HCT116 (cell line): ENCODE measurements around the gene NFX1. TPM values are rescaled to one million over a fixed set of nuclear protein-coding genes. Genes with fewer than 3 reads are reported as not detected.
A peak's percentile ranks its signal among the peaks of the same experiment; 100 is the strongest.

Source experiments
- ATAC-seq: fragments of 200-7000 bp; cut with Tn5 transposase; 2 replicates; pipeline ENCODE4 v1.9.1; 2020; ENCODE audit warnings: mild to moderate bottlenecking, moderate library complexity
- BruUV-seq: library from RNA; stranded (reverse); fragments of 400-500 nt; replicated peaks from 2 replicates; lab custom pipeline; 2021; lab: Mats Ljungman, UMichigan
- CTCF ChIA-PET: fragments of 300-600 bp; sonication (Branson Sonifier 250); formaldehyde crosslinking; loops from one replicate; lab custom pipeline; 2021; ENCODE audit warnings: antibody characterized with exemption; lab: Charles Lee
- POLR2A ChIA-PET: fragments of 300-600, 350-600 bp; sonication (Branson Sonifier 250); formaldehyde crosslinking; loops from one replicate; lab custom pipeline; 2021; ENCODE audit warnings: antibody characterized with exemption; lab: Charles Lee
- RAD21 ChIA-PET, 2 experiments: fragments of 300-600 bp; sonication (Branson Sonifier 250); formaldehyde crosslinking; loops; one replicate each; lab custom pipeline; 2023; ENCODE audit warnings: low total read pairs in 2 of 2; ENCODE audit not compliant: uncharacterized antibody in 2 of 2, unreplicated experiment in 2 of 2, low non-redundant PET in 1 of 2; lab: Charles Lee
- DNase-seq: peaks from one replicate; pipeline ENCODE4 v3.0.0-alpha.2; 2010; ENCODE audit warnings: low read depth, low spot score
- H2AFZ ChIP-seq: fragments of 200-600 bp; shearing (Covaris generic), sonication (generic); 2 replicates; pipeline ENCODE4 v1.6.1; 2017; ENCODE audit warnings: low read depth, mixed run types, mixed read lengths, antibody characterized with exemption, low read length; ENCODE audit not compliant: poor library complexity, severe bottlenecking
- H3K27ac ChIP-seq: 2 replicates; pipeline ENCODE4 v1.5.1; 2012; ENCODE audit warnings: low read depth, low read length
- H3K27me3 ChIP-seq: fragments of 200-600 bp; sonication (generic); 2 replicates; pipeline ENCODE4 v1.6.1; 2016; ENCODE audit warnings: mixed run types, low read length, mixed read lengths; ENCODE audit not compliant: insufficient read depth
- H3K36me3 ChIP-seq, 2 experiments: fragments of 200-500 bp in 1 of 2; fragments of 200-600 bp in 1 of 2; sonication (Bioruptor generic) in 1 of 2; sonication (generic) in 1 of 2; 2 replicates each; pipeline versions ENCODE4 v1.5.1 to v1.6.1; 2014 to 2016; ENCODE audit warnings: low read length in 2 of 2, inconsistent platforms in 1 of 2, mixed read lengths in 1 of 2, mixed run types in 1 of 2; ENCODE audit not compliant: insufficient read depth in 2 of 2, control insufficient read depth in 1 of 2
- H3K4me1 ChIP-seq, 2 experiments: fragments of 200-600 bp in 1 of 2; sonication (generic) in 1 of 2; 2 replicates each; pipeline versions ENCODE4 v1.5.1 to v1.6.1; 2012 to 2017; ENCODE audit warnings: low read length in 2 of 2, inconsistent platforms in 1 of 2, mild to moderate bottlenecking in 1 of 2, mixed read lengths in 1 of 2, mixed run types in 1 of 2, moderate library complexity in 1 of 2; ENCODE audit not compliant: insufficient read depth in 2 of 2, control insufficient read depth in 1 of 2
- H3K4me2 ChIP-seq: fragments of 200-600 bp; sonication (generic); 2 replicates; pipeline ENCODE4 v1.6.1; 2017; ENCODE audit warnings: mixed run types, low read length, mixed read lengths
- H3K4me3 ChIP-seq, 2 experiments: fragments of 200-600 bp in 1 of 2; sonication (generic) in 1 of 2; replicated peaks in 1 of 2; 2 replicates each; pipeline ENCODE4 v1.5.1; 2011 to 2016; ENCODE audit warnings: low read length in 2 of 2, control low read depth in 1 of 2, low read depth in 1 of 2, mild to moderate bottlenecking in 1 of 2, mixed read lengths in 1 of 2, mixed run types in 1 of 2
- H3K79me2 ChIP-seq: fragments of 200-600 bp; sonication (generic); 2 replicates; pipeline ENCODE4 v1.6.1; 2017; ENCODE audit warnings: mild to moderate bottlenecking, mixed run types, low read length, moderate library complexity, mixed read lengths; ENCODE audit not compliant: insufficient read depth
- H3K9ac ChIP-seq: fragments of 200-600 bp; sonication (generic); 2 replicates; pipeline ENCODE4 v1.6.1; 2016; ENCODE audit warnings: low read length, mixed read lengths
- H3K9me2 ChIP-seq: fragments of 200-600 bp; sonication (generic), shearing (Covaris generic); 2 replicates; pipeline ENCODE4 v1.6.1; 2017; ENCODE audit warnings: mixed run types, mild to moderate bottlenecking, moderate library complexity; ENCODE audit not compliant: insufficient read depth
- H3K9me3 ChIP-seq, 2 experiments: fragments of 200-500 bp in 1 of 2; fragments of 200-600 bp in 1 of 2; sonication (Bioruptor generic) in 1 of 2; sonication (generic) in 1 of 2; 2 replicates each; pipeline ENCODE4 v1.6.1; 2014 to 2017; ENCODE audit warnings: low read length in 2 of 2, mixed read lengths in 2 of 2, inconsistent platforms in 1 of 2, low read depth in 1 of 2, mild to moderate bottlenecking in 1 of 2, mixed run types in 1 of 2, moderate library complexity in 1 of 2; ENCODE audit not compliant: control insufficient read depth in 1 of 2, insufficient read depth in 1 of 2
- H4K20me1 ChIP-seq: fragments of 200-600 bp; sonication (generic), shearing (Covaris generic); 2 replicates; pipeline ENCODE4 v1.6.1; 2017; ENCODE audit warnings: mixed run types, mild to moderate bottlenecking, moderate library complexity; ENCODE audit not compliant: insufficient read depth
- CBX3 ChIP-seq: IDR thresholded peaks from 2 replicates; pipeline ENCODE4 v1.6.1; 2012; ENCODE audit warnings: low read depth
- FOSL1 ChIP-seq: IDR thresholded peaks from 2 replicates; pipeline ENCODE4 v1.6.1; 2012; ENCODE audit warnings: low read depth
- POLR2AphosphoS5 ChIP-seq: IDR thresholded peaks from 2 replicates; pipeline ENCODE4 v1.6.1; 2011; ENCODE audit warnings: mild to moderate bottlenecking, low read depth, low read length, moderate library complexity
- RAD21 ChIP-seq: IDR thresholded peaks from 2 replicates; pipeline ENCODE4 v1.6.1; 2012; ENCODE audit warnings: low read depth, mild to moderate bottlenecking
- SRF ChIP-seq: IDR thresholded peaks from 2 replicates; pipeline ENCODE4 v1.6.1; 2012; ENCODE audit warnings: low read depth
- TCF7L2 ChIP-seq: IDR thresholded peaks from 2 replicates; pipeline ENCODE4 v1.7.0; 2011; ENCODE audit warnings: borderline replicate concordance, inconsistent platforms; ENCODE audit not compliant: insufficient read depth, insufficient read length; ENCODE audit errors: extremely low read depth
- YY1 ChIP-seq: IDR thresholded peaks from 2 replicates; pipeline ENCODE4 v1.6.1; 2011; ENCODE audit warnings: low read length, low read depth, moderate library complexity, mild to moderate bottlenecking; ENCODE audit not compliant: insufficient replicate concordance; ENCODE audit errors: extremely low read depth
- ZNF274 ChIP-seq: fragments of 200-500 bp; sonication (Bioruptor generic); IDR thresholded peaks from 2 replicates; pipeline ENCODE4 v1.6.1; 2014; ENCODE audit warnings: mild to moderate bottlenecking, low read depth, low read length, inconsistent platforms
- intact Hi-C: fragments of 100-400 bp; cut with micrococcal nuclease; formaldehyde crosslinking; loops from 2 replicates; pipeline ENCODE4 v1.10.0; 2022
- total RNA-seq: library from RNA; stranded (reverse); gene quantifications from one replicate; pipeline ENCODE4 v1.2.1, GENCODE V29; 2021; ENCODE audit not compliant: unreplicated experiment
- TF ChIP-seq, protein P1 (sequence below): IDR thresholded peaks from 2 replicates; pipeline ENCODE4 v1.6.1; 2012
- TF ChIP-seq, protein P2 (sequence below): IDR thresholded peaks from 2 replicates; pipeline ENCODE4 v1.6.1; 2011; ENCODE audit warnings: mild to moderate bottlenecking, low read length, moderate library complexity; ENCODE audit not compliant: insufficient replicate concordance; ENCODE audit errors: extremely low read depth
- TF ChIP-seq, protein P3 (sequence below), 3 experiments: fragments of 200-600 bp in 1 of 3; sonication (generic) in 1 of 3; IDR thresholded peaks in 2 of 3; conservative IDR thresholded peaks in 1 of 3; 2 replicates each; pipeline ENCODE4 v1.5.1; 2012 to 2017; ENCODE audit warnings: low read depth in 2 of 3, low read length in 2 of 3, antibody characterized with exemption in 1 of 3, borderline replicate concordance in 1 of 3, control low read depth in 1 of 3, mild to moderate bottlenecking in 1 of 3, mixed read lengths in 1 of 3, mixed run types in 1 of 3, moderate library complexity in 1 of 3; ENCODE audit not compliant: insufficient read depth in 1 of 3

NFX1 gene
- total RNA-seq, 1 experiment from 2014 or later, result 31.7 TPM

DNA sequence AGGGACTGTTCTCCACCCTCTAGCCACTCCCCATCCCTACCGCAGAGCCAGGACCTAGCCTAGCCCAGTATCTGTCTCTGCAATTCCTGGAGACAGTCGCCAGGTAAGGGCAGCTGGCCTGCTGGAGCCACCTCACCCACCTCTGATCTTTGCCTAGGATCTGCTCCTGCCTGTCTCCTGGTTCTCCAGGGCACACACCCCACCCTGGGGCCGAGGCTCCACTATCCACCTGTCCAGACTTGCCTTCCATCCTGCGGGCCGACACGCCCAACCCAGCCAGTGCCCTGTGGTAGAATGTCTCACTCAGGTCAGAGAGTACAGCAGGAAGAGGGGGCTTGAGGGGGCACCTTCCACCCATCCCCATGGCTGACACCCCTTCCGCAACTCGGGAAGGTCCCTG, 127.8 kb downstream of the NFX1 start:
- intact Hi-C loops, result loop anchor here (10.0 kb wide), 1 partner anchor 63 kb away; no protein-coding TSS in a partner anchor
- H3K36me3 ChIP-seq, result no peaks in the 10 kb centered on the region
- no peaks in the 10 kb centered on the region for H3K79me2 ChIP-seq
- H3K9ac ChIP-seq, result no peak overlapping the region
- peak overlapping the region; percentile 58 for H3K4me2 ChIP-seq
- DNase-seq, result no peak
- H3K27me3 ChIP-seq, result no peaks in the 10 kb centered on the region
- ChIA-PET POLR2A (no interaction called here), RAD21 (no interaction called here), CTCF (interaction anchor here (4.9 kb wide), 1 partner anchor 34 kb away, joined by 35 read pairs; no protein-coding TSS in a partner anchor)
- H4K20me1 ChIP-seq, result no peaks in the 10 kb centered on the region
- H2AFZ ChIP-seq, result no peak overlapping the region
- no peak overlapping the region for H3K27ac ChIP-seq
- no peaks in the 10 kb centered on the region for H3K9me3 ChIP-seq
- no peaks in the 10 kb centered on the region for H3K9me2 ChIP-seq
- no peak overlapping the region for H3K4me3 ChIP-seq
- H3K4me1 ChIP-seq, result peaks cover 35 to 42% of the 10 kb centered on the region in 2 experiments
- no TSS peak for BruUV-seq
- ATAC-seq, result no peak
- TF ChIP-seq POLR2AphosphoS5, result no peak
- no peak for TF ChIP-seq ZNF274

DNA sequence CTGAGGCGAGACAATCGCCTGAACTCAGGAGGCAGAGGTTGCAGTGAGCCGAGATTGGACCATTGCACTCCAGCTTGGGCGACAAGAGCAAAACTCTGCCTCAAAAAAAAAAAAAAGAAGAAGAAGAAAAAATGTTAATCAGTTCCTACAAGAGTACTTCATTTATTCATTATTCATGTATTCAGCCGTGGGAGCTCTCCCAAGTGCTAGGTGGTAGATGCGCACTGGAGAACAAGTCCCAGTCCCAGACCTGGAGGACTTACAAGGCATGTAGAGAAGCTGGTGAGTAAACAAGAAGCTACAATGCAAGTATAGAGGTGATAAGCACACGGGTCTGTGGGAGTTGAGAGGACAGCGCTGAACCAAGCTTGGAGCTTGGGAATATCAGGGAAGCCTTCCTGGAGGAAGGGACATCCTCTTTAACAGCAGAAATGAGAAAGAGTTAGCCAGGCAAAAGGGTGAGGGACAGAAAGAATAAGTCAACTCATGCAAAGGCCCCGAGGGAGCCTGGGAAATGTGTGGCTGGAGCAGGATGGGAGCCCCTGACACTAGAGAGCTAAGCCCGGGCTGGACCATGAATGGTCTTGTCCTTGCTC, 129.5 kb downstream of the NFX1 start:
- intact Hi-C loops, result loop anchor here (10.0 kb wide), 1 partner anchor 65 kb away; no protein-coding TSS in a partner anchor
- BruUV-seq, result no TSS peak
- TF ChIP-seq, protein P1, sequence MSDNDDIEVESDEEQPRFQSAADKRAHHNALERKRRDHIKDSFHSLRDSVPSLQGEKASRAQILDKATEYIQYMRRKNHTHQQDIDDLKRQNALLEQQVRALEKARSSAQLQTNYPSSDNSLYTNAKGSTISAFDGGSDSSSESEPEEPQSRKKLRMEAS, result no peak
- TF ChIP-seq FOSL1 (no peak), RAD21 (no peak), SRF (no peak), YY1 (no peak), TCF7L2 (no peak), ZNF274 (no peak), CBX3 (no peak)
- TF ChIP-seq, protein P2, sequence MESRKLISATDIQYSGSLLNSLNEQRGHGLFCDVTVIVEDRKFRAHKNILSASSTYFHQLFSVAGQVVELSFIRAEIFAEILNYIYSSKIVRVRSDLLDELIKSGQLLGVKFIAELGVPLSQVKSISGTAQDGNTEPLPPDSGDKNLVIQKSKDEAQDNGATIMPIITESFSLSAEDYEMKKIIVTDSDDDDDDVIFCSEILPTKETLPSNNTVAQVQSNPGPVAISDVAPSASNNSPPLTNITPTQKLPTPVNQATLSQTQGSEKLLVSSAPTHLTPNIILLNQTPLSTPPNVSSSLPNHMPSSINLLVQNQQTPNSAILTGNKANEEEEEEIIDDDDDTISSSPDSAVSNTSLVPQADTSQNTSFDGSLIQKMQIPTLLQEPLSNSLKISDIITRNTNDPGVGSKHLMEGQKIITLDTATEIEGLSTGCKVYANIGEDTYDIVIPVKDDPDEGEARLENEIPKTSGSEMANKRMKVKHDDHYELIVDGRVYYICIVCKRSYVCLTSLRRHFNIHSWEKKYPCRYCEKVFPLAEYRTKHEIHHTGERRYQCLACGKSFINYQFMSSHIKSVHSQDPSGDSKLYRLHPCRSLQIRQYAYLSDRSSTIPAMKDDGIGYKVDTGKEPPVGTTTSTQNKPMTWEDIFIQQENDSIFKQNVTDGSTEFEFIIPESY, result no peak
- TF ChIP-seq, protein P3, sequence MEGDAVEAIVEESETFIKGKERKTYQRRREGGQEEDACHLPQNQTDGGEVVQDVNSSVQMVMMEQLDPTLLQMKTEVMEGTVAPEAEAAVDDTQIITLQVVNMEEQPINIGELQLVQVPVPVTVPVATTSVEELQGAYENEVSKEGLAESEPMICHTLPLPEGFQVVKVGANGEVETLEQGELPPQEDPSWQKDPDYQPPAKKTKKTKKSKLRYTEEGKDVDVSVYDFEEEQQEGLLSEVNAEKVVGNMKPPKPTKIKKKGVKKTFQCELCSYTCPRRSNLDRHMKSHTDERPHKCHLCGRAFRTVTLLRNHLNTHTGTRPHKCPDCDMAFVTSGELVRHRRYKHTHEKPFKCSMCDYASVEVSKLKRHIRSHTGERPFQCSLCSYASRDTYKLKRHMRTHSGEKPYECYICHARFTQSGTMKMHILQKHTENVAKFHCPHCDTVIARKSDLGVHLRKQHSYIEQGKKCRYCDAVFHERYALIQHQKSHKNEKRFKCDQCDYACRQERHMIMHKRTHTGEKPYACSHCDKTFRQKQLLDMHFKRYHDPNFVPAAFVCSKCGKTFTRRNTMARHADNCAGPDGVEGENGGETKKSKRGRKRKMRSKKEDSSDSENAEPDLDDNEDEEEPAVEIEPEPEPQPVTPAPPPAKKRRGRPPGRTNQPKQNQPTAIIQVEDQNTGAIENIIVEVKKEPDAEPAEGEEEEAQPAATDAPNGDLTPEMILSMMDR (IDR thresholded peaks at IDR 0.05 in 2 of 3, conservative IDR thresholded peaks at IDR 0.05 in 1 of 3; ENCODE audit: borderline replicate concordance in 1 of 3, insufficient read depth in 1 of 3, low read depth in 2 of 3, low read length in 2 of 3), result no peak
- H3K4me3 ChIP-seq, result no peak overlapping the region
- H3K79me2 ChIP-seq, result no peaks in the 10 kb centered on the region
- POLR2A ChIA-PET, result no interaction called here
- DNase-seq (no peak), ATAC-seq (no peak)
- no peaks in the 10 kb centered on the region for H3K36me3 ChIP-seq
- H3K4me2 ChIP-seq, result no peak overlapping the region
- H3K27ac ChIP-seq, result no peak overlapping the region
- RAD21 ChIA-PET, result no interaction called here
- no peaks in the 10 kb centered on the region for H3K27me3 ChIP-seq
- H3K4me1 ChIP-seq, result peaks cover 23 to 32% of the 10 kb centered on the region in 2 experiments
- H4K20me1 ChIP-seq, result no peaks in the 10 kb centered on the region
- H3K9me3 ChIP-seq, result no peaks in the 10 kb centered on the region
- no peak overlapping the region for H2AFZ ChIP-seq
- CTCF ChIA-PET, result interaction anchor here (0.6 kb wide), 1 partner anchor 33 kb away, joined by 4 read pairs; no protein-coding TSS in a partner anchor
- H3K9me2 ChIP-seq, result no peaks in the 10 kb centered on the region
- no peak overlapping the region for H3K9ac ChIP-seq
